GM12891 (cell line): Measurements from ENCODE around the gene CD209.
"Not testable (repeated sequence)": the region's sequence is repeated elsewhere in the genome, so short reads cannot be mapped to it uniquely, and the experiment has no call there.

ENCODE experiments used
- DNase-seq: peaks from one replicate; pipeline ENCODE4 v3.0.0; 2011; ENCODE audit warnings: low spot score; ENCODE audit not compliant: insufficient read length
- FAIRE-seq: peaks from 2 replicates; lab custom pipeline; 2011; peaks lifted over from hg19 to GRCh38; lab: Jason Lieb, UNC
- PAX5 ChIP-seq: IDR thresholded peaks from 2 replicates; pipeline ENCODE4 v1.6.1; 2011; ENCODE audit warnings: low read length, moderate library complexity, mild to moderate bottlenecking; ENCODE audit not compliant: insufficient read depth, severe bottlenecking
- POLR2A ChIP-seq: IDR thresholded peaks from 2 replicates; pipeline ENCODE4 v1.6.1; 2011; ENCODE audit warnings: low read depth, low read length, control low read depth
- POLR2AphosphoS5 ChIP-seq: IDR thresholded peaks from 2 replicates; pipeline ENCODE4 v1.6.1; 2011; ENCODE audit warnings: low read depth, low read length, control low read depth
- POU2F2 ChIP-seq: IDR thresholded peaks from 2 replicates; pipeline ENCODE4 v1.6.1; 2011; ENCODE audit warnings: low read depth, mild to moderate bottlenecking, control low read depth, low read length, moderate library complexity
- SPI1 ChIP-seq: IDR thresholded peaks from 2 replicates; pipeline ENCODE4 v1.6.1; 2011; ENCODE audit warnings: low read depth, low read length, control low read depth
- TAF1 ChIP-seq: IDR thresholded peaks from 2 replicates; pipeline ENCODE4 v1.6.1; 2011; ENCODE audit warnings: low read depth, low read length, control low read depth

Gene CD209

GRCh38 chr19:7769171-7769570 is 21.8 kb upstream of the CD209 start:
- no peak for TF ChIP-seq TAF1
- no peak for TF ChIP-seq POLR2AphosphoS5
- no peak for TF ChIP-seq SPI1
- TF ChIP-seq POU2F2: no peak
- no peak for FAIRE-seq
- DNase-seq: no peak

GRCh38 chr19:7767487-7767886 is 20.2 kb upstream of the CD209 start:
- peak; percentile 23 for FAIRE-seq
- no peak for DNase-seq
- TF ChIP-seq PAX5 (no peak), POU2F2 (no peak), POLR2AphosphoS5 (no peak), SPI1 (no peak), POLR2A (no peak), TAF1 (no peak)

- DNase-seq: no peak
- no peak for TF ChIP-seq TAF1
- no peak for TF ChIP-seq SPI1
- no peak for TF ChIP-seq POLR2AphosphoS5
- TF ChIP-seq POLR2A: no peak
- no peak for FAIRE-seq
Observed at GRCh38 chr19:7766535-7766934, 19.2 kb upstream of the CD209 start.

- DNase-seq, FAIRE-seq: not testable (repeated sequence)
Observed at GRCh38 chr19:7765043-7765442, 17.7 kb upstream of the CD209 start.

GRCh38 chr19:7764157-7764556 is 16.8 kb upstream of the CD209 start:
- FAIRE-seq, DNase-seq: not testable (repeated sequence)

GRCh38 chr19:7763696-7764095 is 16.4 kb upstream of the CD209 start:
- FAIRE-seq: no peak
- TF ChIP-seq SPI1 (no peak), TAF1 (no peak), POU2F2 (no peak), POLR2AphosphoS5 (no peak), POLR2A (no peak), PAX5 (no peak)
- DNase-seq: no peak

- TF ChIP-seq SPI1 (no peak), POLR2A (no peak), PAX5 (no peak), POU2F2 (no peak), POLR2AphosphoS5 (no peak), TAF1 (no peak)
- DNase-seq (no peak), FAIRE-seq (no peak)
Observed at GRCh38 chr19:7762719-7763293, 15.5 kb upstream of the CD209 start, which contains the start of gene CLEC4M. TSS of gene CLEC4M (plus strand) at chr19:7763243. CDS start at chr19:7763267, 24 bp downstream.

- no peak for DNase-seq
- TF ChIP-seq POLR2A: no peak
- TF ChIP-seq SPI1: no peak
- TF ChIP-seq PAX5: no peak
- TF ChIP-seq POU2F2: no peak
- no peak for TF ChIP-seq POLR2AphosphoS5
- no peak for TF ChIP-seq TAF1
- FAIRE-seq: no peak
Observed at GRCh38 chr19:7759156-7759555, 11.8 kb upstream of the CD209 start.

- FAIRE-seq (no peak), DNase-seq (no peak)
- no peak for TF ChIP-seq PAX5
- TF ChIP-seq TAF1: no peak
Observed at GRCh38 chr19:7757358-7757757, 10.0 kb upstream of the CD209 start.

- no peak for TF ChIP-seq TAF1
- TF ChIP-seq SPI1: no peak
- no peak for TF ChIP-seq POU2F2
- TF ChIP-seq POLR2AphosphoS5: no peak
- no peak for TF ChIP-seq PAX5
- no peak for TF ChIP-seq POLR2A
- no peak for DNase-seq
- no peak for FAIRE-seq
Observed at GRCh38 chr19:7756258-7756657, 8.9 kb upstream of the CD209 start.

GRCh38 chr19:7751157-7751783 is 3.9 kb upstream of the CD209 start:
- FAIRE-seq (peak; percentile 93), DNase-seq (no peak)
- TF ChIP-seq POU2F2 (no peak), POLR2A (no peak), TAF1 (no peak), PAX5 (no peak), SPI1 (no peak), POLR2AphosphoS5 (no peak)
